Kidney glomerular epithelial cell (primary cell): ENCODE measurements around the gene DNMT1.
"Not testable (repeated sequence)": the region's sequence is repeated elsewhere in the genome, so short reads cannot be mapped to it uniquely, and the experiment has no call there.

ENCODE experiments used
- DNase-seq: peaks from one replicate; lab custom pipeline; 2025; lab: John Stamatoyannopoulos, UW

DNMT1 gene

DNA sequence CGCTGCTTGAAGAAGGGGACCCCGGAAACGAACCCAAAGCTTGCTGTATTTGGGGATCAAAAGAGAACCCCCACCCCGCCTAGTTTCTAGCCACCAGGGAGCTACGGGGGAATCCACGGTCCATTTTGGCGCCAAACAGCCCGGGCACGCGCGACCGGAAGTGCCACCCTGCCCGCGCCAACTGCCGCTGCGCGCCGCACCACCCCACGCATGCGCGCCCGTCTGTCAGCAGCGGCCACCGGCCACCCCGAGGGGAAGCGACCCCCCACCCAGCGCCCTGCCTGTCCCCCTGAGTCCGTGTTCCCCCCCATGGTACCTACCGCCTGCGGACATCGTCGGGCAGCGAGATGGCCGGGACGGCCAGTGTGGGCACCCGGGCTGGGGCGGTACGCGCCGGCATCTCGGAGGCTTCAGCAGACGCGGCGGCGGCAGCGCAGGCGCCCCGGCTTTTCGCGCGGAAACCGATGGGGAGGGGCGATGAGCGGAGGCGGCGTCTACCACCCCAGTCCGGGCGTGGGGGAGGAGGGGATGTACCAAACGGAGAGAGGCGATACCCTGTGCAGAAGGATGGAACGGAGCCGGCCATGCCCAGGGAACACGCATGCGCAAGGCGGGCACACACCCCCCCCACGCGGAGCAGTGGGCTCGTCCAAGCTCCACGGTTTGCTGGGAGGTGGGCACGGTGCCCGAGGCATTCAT lies at the start of gene DNMT1:
Gene DNMT1, minus strand, starts transcription at position 454 of the 699 bp plus-strand sequence. Its CDS starts 54 bp downstream, at position 400.
- peak; percentile 91 for DNase-seq

DNA sequence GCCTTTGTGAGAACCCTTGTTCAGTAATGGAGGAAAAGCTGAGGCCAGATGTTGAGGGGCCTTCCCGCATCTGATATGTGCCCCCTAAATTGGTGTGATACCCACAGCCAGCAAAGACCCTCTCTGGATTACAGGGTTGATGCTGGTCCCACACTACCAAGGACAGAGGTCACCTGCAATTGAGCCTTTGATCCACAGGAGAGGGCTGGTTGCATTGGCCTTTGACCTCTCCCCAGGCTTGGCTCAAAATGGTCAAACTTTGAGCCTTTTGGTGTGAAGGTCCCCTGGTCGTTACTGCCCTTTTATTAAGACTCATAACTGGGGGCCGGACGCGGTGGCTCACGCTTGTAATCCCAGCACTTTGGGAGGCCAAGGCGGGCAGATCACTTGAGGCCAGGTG lies 48.9 kb upstream of the DNMT1 start:
- no peak for DNase-seq

DNA sequence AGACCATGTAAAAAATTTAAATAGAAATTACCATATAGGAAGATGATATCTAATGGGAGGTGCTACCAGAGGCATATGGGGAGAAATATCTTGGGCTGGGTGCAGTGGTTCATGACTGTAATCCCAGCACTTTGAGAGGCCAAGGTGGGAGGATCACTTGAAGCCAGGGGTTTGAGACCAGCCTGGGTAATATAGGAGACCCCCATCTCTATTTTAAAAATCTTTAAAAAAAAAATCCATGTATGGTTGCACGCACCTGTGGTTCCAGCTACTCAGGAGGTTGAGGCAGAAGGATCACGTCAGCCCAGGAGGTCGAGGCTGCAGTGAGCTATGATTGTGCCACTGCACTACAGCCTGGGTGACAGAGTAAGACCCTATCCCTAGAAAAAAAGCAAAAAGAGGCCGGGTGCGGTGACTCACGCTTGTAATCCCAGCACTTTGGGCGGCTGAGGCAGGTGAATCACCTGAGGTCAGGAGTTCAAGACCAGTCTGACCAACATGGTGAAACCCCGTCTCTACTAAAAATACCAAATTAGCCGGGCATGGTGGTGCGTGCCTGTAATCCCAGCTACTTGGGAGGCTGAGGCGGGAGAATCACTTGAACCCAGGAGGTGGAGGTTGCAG lies 47.2 kb upstream of the DNMT1 start:
- DNase-seq: not testable (repeated sequence)

DNA sequence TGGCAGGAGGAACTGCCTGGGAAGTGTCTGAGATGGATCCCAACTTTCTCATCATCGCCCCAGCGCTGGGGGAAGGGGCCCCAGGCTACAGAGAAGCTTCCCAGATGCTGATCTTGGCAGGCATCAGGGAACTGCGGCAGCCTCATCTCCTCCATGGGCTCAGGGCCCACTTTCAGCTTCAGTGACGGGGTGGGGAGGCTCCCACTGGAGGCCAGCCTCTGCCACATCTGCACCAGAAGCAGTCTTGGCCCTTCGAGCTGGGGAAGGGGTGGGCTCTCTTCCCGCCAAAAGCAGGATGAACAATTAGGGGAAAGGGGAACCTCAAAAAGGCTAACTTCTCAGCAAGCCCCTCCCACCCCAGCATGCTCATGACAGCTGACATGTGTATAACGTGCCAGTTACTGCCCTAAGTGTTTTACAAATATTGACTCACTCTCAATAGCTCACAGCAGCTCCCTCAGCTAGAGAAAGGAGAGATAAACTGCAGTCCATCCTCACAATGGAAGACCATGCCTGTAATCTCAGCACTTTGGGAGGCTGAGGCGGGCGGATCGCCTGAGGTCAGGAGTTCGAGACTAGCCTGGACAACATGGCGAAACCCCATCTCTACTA lies 43.5 kb upstream of the DNMT1 start:
- no peak for DNase-seq

DNA sequence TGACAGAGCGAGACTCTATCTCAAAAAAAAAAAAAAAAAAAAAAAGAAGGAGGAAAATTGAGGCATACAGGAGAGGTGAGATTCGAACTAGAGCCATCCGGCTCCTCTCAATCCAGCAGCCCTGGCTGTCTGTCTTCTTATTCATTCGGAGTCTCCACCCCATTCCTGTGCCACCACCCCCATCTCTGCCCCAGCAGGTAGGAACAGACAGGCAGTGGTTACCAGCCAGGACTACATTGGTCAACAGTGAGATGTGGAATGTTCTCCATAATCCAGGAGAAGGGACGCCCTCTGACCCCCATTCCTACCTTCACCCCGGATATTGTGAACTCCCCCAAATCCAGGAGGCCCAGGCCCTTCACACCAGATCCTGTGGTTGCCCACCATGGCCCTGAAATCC lies 42.9 kb upstream of the DNMT1 start:
- no peak for DNase-seq

DNA sequence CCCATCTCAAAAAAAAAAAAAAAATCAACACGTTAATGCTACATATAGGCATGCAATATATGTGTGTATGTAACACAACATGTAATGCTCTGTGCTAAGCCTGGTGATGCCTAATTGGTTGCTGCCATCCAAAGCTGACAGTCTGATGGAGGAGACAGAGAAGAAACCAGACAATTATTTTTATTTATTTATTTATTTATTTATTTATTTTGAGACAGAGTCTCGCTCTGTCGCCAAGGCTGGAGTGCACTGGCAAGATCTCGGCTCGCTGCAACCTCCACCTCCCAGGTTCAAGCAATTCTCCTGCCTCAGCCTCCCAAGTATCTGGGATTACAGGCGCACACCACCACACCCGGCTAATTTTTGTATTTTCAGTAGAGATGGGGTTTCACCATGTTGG lies 40.7 kb upstream of the DNMT1 start:
- DNase-seq: not testable (repeated sequence)

DNA sequence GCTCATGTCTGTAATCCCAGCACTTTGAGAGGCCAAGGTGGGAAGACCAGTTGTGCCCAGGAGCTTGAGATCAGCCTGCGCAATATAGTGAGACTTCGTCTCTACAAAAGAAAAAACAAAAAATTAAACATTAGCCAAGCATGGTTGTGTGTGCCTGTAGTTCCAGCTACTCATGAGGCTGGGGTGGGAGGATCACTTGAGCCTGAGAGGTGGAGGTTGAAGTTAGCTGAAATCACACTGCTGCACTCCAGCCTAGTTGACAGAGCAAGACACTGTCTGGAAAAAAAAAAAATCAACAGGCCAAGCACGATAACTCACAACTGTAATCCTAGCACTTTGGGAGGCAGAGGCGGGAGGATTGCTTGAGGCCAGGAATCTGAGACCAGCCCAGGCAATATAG lies 40.2 kb upstream of the DNMT1 start:
- no peak for DNase-seq

DNA sequence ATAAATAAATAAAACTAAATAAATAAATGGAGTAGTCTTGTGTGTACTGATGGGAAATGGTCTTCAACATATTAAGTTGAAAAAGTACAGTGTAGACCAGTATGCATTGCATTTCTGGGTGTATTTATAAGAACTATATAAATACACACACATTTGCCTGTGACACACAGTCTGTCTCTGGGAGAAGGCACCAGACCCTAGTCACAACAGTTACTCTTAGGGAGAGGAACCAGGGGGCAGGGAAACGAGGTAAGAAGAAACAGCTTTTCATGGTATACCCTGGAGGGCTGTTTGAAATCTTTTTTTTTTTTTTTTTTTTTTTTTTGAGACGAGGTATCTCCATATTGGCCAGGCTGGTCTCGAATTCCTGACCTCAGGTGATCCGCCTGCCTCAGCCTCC lies 39.2 kb upstream of the DNMT1 start:
- no peak for DNase-seq

DNA sequence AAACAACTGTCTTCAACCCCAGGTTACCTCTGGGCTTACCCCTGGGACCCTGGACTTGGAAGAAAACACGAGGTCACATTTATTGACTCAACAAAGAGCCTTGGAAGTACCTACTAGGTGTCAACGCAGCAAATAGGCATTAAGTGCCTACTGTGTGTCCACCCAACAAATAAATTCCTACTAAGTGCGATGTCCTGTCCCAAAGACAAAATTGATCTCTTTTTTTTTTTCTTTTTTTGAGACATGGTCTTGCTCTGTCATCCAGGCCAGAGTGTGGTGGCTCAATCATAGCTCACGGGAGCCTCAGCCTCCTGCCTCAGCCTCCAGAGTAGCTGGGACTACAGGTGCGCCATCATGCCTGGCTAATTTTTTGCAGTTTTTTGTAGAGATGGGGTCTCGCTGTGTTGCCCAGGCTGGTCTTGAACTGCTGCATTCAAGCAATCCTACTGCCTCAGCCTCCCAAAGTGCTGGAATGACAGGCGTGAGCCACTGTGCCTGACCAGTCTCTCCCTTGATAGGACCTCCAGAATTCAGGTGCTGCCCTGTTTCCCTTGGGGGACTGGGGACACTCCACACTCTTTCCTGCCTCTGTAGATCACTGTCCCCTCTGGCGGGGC lies 37.0 kb upstream of the DNMT1 start:
- no peak for DNase-seq

DNA sequence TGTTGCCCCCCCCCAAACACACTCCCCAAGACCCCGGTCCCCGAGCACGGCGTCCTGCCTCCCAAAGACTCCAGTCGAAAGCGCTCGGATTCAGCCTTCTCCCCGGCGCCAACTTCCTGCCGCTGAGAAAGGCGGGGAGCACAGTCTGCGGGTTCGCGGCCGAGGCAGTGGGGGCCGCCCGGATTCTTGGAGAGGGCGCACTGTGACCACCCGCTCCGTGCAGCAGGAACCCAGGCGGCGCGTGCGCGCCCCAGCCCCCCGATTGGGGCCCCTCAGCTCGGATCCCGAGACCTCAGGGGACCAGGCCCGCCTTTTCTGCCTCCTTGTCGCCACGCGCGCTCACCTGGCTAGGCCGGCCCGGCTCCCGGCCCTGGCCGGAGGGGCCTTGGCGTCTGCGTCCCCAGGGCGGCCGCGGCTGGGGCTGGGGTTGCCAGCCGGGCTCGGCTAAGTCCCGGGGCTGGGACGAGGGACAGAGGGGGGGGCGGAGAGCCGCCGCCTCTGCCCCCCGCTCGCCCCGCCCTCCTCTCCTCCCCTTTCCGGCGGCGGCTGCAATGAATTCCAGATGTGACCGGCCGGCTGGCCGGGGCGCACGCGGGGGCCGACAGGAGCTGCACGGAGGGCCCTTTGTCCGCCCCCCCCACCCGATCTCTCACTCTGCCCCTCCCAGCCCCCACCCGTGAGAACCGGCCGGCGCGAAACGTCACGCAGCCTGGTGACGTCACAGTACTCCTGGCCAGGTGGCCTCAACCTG lies 36.3 kb upstream of the DNMT1 start, which contains the start of gene S1PR2:
Gene S1PR2, minus strand, starts transcription at position 471 of the 751 bp plus-strand sequence. CDS start 6,426 bp downstream, outside the sequence.
- DNase-seq: peak; percentile 14

DNA sequence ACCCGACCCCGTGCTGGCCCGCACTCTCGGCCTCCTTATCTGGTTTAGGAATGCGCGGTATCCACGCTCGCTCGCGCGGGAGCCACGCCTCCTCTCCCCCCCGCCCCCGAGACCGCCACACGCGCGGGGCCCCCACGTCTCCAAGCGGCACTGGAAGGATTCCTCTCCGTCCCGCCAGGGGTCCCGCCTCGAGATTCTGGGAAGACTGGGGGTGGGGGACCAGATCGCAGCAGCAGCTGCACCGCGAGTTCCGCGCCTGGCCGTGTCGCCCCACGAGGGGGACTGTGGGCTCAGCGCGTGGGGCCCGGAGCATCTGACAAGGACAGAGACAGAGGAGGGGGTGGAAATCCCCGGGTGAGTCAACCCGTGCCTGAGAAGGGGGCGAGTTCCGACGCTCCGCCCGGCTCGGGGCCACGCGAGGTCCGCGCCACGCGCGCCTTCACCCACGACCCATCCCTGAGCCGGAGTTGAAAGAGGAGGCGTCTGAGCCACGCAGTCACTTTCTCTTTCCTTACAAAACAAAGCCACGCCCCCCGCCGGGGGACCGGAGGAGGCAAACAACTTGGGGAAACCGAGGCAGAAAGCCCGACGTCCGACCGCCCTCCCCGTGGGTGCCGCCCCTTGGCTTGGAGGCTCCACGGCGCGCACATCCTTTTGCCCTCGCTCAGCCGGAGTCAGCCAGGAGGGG lies 35.6 kb upstream of the DNMT1 start:
- no peak for DNase-seq

DNA sequence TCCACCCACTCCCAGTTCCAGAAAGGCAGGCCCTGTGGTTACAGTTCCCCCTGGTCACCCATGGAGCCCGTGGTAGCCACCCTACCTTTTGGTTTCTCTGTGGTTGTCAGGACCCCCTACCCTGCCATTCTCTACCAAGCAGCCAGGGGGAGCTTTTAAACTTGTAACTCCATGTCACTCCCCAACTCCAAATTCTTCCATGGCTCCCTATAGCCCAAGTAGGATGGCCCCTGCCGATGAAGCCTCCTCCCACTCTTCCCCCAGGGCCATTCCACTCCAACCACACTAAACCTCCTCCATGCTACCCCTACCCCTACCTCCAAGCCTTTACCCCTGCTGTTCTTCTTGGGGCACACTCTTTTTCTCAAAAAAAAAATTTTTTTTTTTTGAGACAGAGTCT lies 34.2 kb upstream of the DNMT1 start:
- no peak for DNase-seq

DNA sequence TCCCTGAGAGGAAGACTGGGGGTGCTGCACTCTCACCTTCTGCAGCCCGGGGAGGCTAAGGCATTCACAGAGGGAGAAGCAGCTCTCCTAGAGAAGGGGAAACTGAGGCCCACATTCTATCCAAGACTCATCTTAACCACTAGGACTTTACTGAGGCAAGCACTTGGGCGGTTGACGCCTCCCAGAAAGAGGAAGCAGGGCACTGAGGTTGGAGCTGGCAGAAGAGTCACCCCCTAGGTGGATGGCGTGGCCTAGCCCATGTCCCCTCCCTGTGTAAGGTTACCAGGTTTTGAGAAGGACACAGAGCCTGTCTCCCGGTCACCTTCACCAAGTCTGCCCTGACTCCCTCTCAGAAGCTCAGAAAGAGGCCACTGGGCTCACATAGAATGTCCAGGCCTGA lies 33.6 kb upstream of the DNMT1 start:
- DNase-seq: no peak

DNA sequence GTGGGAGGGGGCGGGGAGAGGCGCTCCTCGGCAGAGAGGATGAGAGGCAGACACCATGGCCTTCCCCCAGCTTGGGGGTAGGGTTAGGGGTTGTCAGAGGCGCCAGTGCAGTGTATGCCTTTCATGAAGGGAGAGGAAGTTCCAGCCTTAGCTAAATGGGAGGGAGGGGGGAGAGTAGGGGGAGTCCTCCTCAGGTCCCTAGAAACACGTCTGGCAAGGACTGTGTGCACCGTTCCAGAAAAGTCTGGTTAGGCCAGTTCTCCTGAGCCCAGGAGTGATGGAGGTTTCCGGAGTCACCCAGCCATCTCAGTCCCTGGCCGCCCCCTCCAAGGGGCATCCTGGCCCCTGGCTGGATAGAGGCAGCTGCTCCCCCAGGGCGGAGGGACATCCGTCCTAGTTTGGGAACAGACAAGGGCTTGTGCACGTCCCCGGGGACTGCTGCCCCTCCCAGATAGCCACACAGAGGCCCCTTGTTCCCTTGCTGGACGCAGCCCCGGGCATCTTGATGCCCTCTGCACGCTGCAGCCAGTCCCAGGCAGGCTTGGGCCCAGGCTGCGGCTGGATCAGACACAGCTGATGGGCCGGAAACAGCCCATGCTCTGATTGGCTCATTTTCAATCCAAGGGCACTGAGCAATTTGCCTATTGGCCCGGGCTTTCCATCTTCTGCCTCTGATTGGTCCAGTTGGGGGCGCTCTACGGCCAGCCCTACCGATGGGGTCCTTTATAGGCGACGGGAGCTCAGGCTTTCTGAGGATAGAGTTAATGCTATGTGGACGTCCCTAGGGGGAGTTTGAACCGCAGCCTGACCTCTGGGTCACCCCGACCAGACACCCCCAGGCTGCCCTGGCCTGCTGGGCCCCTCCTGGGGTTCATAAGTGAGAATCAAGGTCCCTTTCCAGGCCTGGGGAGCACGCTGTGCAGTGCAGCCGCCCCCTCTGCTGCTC lies 32.5 kb upstream of the DNMT1 start:
- no peak for DNase-seq

DNA sequence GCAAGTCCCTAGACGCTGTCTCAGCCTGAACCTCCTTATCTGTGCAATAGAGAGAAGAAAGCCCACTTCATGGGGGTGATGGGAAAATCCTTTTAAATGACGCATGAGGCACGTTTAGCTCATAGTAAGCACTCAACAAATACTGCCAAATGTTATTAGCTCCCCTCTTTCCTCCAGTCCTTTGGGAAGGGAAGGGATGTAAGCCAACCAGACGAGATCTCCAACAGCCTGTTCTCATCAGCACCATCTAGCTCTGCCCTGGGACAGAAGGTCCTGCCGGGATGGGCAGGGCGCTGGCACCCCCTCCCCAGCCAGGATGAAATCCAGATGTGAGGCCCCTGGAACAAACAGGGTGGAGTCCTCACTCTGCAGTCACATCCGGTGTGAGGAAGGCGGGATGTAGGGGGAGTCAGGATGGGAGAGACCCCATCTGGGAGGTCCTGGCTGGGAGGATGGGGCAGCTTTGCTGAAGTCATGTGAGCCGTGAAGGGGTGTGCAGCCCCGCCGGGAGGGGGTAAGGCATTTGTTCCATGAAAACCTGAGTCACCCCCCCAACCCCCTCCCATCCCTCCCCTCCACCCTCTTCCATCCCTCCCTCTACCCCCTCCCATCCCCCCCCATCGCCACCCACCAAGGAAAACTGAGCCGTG lies 31.7 kb upstream of the DNMT1 start:
- no peak for DNase-seq

DNA sequence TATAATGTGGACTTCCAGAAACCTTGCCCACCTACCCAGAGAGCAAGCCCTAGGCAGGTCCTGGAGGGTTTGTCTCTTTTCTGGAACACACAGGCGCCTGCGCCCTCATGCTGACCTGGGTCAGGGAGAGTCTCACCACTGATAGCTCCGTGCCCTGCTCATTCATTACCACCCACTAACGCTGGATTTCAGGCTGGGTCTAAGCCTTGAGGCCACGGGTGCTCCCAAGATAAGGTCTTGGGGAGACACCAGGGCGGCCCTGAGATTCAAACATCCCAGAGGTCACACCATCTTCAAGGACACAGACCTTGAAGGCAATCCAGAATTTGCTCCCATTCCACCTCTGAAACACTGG lies 31.2 kb upstream of the DNMT1 start:
- DNase-seq: no peak

DNA sequence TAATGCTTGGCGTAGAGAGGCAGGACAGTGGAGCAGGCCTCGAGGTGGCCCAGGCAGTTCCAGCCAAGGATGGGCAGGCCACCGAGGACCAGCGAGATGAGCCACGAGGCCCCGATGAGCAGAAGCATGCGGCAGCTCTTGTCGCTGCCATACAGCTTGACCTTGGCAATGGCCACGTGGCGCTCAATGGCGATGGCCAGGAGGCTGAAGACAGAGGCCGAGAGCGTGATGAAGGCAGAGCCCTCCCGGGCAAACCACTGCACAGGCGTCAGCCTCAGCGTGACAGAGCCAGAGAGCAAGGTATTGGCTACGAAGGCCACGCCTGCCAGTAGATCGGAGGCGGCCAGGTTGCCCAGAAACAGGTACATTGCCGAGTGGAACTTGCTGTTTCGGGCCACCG lies 29.6 kb upstream of the DNMT1 start:
- no peak for DNase-seq

DNA sequence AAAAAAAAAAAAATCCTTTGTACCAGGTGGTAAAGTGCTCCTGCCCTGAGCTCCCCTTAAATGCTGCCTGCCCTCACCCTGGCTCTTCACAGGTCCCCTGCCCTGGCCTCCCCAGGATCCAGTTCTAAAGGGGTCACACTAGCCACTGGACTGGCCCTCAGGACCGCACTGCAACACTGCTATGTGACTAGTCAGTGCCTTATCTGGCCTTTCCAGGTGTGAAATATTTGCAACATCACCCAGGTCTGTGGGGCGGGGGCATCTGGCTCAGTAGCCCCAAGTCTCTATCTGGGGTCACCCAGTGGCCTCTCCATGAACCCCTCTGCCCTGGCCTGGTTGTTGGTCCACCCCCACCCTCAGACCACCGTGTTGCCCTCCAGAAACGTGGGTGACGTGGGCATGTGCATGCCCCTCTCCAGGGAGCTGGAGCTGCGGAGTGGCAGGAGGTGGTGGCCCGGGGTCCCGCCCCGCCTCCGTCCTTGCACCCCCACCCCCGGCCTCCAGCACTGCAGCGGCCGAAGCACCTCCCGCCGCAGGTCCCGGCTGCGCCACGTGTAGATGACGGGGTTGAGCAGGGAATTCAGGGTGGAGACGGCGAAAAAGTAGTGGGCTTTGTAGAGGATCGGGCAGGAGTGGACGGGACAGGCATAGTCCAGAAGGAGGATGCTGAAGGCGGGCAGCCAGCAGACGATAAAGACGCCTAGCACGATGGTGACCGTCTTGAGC lies 28.9 kb upstream of the DNMT1 start:
- no peak for DNase-seq

DNA sequence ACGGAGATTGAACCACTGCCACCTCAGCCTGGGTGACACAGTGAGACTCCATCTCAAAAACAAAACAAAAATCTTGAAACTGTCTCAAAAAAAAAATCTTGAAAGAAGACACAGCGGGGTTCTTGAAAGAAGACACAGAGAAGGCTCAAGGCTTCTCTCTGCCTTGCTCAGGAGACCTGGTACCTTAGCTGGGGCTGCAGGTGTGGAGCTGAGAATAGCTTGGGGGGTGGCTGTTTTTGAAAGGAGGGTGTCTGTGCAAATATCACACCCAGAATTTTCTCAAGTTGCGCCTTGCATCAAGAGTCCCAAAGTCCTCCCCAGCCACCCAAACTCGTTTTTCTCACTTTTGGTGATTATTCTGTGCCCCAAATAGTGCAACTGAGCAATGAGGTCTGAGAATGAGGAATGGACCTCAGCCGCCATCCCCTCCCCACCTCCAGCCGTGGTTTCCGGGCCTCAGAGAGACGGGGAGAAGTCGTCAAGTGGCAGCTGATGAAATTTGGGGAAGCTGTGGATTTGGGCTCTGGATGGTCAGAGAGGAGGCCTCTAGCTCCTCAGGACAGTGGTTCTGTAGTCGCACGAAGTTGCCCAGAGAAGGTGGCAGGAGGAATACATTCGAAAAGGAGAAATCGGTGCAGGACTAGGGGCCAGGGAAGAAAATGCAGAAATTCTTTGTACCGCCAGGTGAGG lies 27.6 kb upstream of the DNMT1 start:
- DNase-seq: no peak
